OCI-LY7 (cell line): ENCODE data around the gene EIF4E3.

Source experiments
- EZH2phosphoT487 ChIP-seq: fragments of 200-600 bp; sonication (generic); IDR thresholded peaks from 2 replicates; pipeline ENCODE4 v1.6.1; 2018; ENCODE audit warnings: low read depth, borderline replicate concordance, mild to moderate bottlenecking, mixed run types, antibody characterized with exemption, low read length, moderate library complexity, mixed read lengths
- TF ChIP-seq, protein P1 (sequence below): fragments of 200-600 bp; sonication (generic); conservative IDR thresholded peaks from 2 replicates; pipeline ENCODE4 v1.5.1; 2014; ENCODE audit warnings: mild to moderate bottlenecking, antibody characterized with exemption, low read length, moderate library complexity, mixed read lengths

DNA sequence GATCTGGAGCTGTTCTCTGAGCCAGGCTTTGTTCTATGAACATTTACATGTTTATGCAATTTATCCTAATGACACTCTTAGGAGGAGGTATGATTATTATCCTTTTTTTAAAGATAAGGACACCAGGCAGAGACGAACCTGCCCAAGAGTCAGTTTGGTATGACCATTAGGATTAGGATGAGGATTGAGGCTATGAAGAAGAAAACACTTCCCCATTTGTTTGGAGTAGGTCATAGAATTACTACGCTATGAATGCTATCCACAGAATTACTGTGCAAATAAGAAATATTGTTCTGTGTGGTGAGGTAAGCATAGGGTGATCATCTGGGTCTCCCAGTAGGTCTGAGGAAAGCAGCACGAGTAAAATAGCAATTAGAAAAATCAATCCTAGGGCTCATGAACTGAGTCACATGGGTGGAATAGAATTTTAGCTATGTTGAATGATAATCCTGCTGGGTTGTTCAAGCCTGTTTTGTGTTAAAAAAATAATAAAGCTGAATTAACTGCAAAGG, 23.9 kb downstream of the EIF4E3 start:
- TF ChIP-seq, protein P1, sequence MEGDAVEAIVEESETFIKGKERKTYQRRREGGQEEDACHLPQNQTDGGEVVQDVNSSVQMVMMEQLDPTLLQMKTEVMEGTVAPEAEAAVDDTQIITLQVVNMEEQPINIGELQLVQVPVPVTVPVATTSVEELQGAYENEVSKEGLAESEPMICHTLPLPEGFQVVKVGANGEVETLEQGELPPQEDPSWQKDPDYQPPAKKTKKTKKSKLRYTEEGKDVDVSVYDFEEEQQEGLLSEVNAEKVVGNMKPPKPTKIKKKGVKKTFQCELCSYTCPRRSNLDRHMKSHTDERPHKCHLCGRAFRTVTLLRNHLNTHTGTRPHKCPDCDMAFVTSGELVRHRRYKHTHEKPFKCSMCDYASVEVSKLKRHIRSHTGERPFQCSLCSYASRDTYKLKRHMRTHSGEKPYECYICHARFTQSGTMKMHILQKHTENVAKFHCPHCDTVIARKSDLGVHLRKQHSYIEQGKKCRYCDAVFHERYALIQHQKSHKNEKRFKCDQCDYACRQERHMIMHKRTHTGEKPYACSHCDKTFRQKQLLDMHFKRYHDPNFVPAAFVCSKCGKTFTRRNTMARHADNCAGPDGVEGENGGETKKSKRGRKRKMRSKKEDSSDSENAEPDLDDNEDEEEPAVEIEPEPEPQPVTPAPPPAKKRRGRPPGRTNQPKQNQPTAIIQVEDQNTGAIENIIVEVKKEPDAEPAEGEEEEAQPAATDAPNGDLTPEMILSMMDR: no peak
- TF ChIP-seq EZH2phosphoT487: no peak
